Keratinocyte (primary cell): ENCODE results near the gene AKAP6. TPM values are rescaled to one million over a fixed set of nuclear protein-coding genes. Genes with fewer than 3 reads are reported as not detected.

ENCODE experiments used
- DNase-seq: peaks from one replicate; pipeline ENCODE4 v3.0.0-alpha.2; 2011; ENCODE audit warnings: low read depth, missing footprints, low spot score
- FAIRE-seq: peaks from 2 replicates; lab custom pipeline; 2011; peaks lifted over from hg19 to GRCh38; lab: Jason Lieb, UNC
- H2AFZ ChIP-seq: 2 replicates; pipeline ENCODE4 v1.6.0; 2012; ENCODE audit warnings: low read length, control low read depth, inconsistent platforms; ENCODE audit not compliant: control insufficient read depth
- H3K27ac ChIP-seq: 2 replicates; pipeline ENCODE4 v1.5.1; 2011; ENCODE audit warnings: low read length; ENCODE audit not compliant: control insufficient read depth, insufficient read depth
- H3K27me3 ChIP-seq: 3 replicates; pipeline ENCODE4 v1.6.0; 2011; ENCODE audit warnings: low read length; ENCODE audit not compliant: control insufficient read depth, insufficient read depth; ENCODE audit errors: extremely low read depth
- H3K36me3 ChIP-seq, 2 experiments: 2 replicates in 1 of 2; 3 replicates in 1 of 2; pipeline ENCODE4 v1.5.1; 2011; ENCODE audit warnings: low read length in 2 of 2, mild to moderate bottlenecking in 1 of 2; ENCODE audit not compliant: control insufficient read depth in 2 of 2, insufficient read depth in 2 of 2; ENCODE audit errors: extremely low read depth in 1 of 2
- H3K4me1 ChIP-seq: 3 replicates; pipeline ENCODE4 v1.5.1; 2011; ENCODE audit warnings: low read length; ENCODE audit not compliant: control insufficient read depth, insufficient read depth; ENCODE audit errors: extremely low read depth
- H3K4me2 ChIP-seq: 3 replicates; pipeline ENCODE4 v1.6.0; 2011; ENCODE audit warnings: low read depth, low read length; ENCODE audit not compliant: control insufficient read depth, insufficient read depth; ENCODE audit errors: extremely low read depth
- H3K4me3 ChIP-seq, 3 experiments: fragments of 200-600 bp in 1 of 3; sonication (generic) in 1 of 3; 2 replicates in 2 of 3; 3 replicates in 1 of 3; pipeline ENCODE4 v1.5.1; 2011 to 2016; ENCODE audit warnings: low read length in 3 of 3, mild to moderate bottlenecking in 3 of 3, control low read depth in 2 of 3, inconsistent platforms in 1 of 3, low read depth in 1 of 3, mixed read lengths in 1 of 3, mixed run types in 1 of 3, moderate library complexity in 1 of 3; ENCODE audit not compliant: control insufficient read depth in 2 of 3, insufficient read depth in 2 of 3; ENCODE audit errors: extremely low read depth in 1 of 3
- H3K79me2 ChIP-seq: 2 replicates; pipeline ENCODE4 v1.6.0; 2012; ENCODE audit warnings: low read length; ENCODE audit not compliant: control insufficient read depth, insufficient read depth
- H3K9ac ChIP-seq: 3 replicates; pipeline ENCODE4 v1.6.0; 2011; ENCODE audit warnings: low read length; ENCODE audit not compliant: control insufficient read depth, insufficient read depth; ENCODE audit errors: extremely low read depth
- H3K9me1 ChIP-seq: 3 replicates; pipeline ENCODE4 v1.6.0; 2011; ENCODE audit warnings: low read length; ENCODE audit not compliant: control insufficient read depth, insufficient read depth; ENCODE audit errors: extremely low read depth
- H3K9me3 ChIP-seq: 2 replicates; pipeline ENCODE4 v1.5.1; 2012; ENCODE audit warnings: low read depth, low read length; ENCODE audit not compliant: control insufficient read depth
- H4K20me1 ChIP-seq: 3 replicates; pipeline ENCODE4 v1.6.0; 2011; ENCODE audit warnings: low read length; ENCODE audit not compliant: control insufficient read depth, insufficient read depth; ENCODE audit errors: extremely low read depth
- EZH2 ChIP-seq: IDR thresholded peaks from one replicate; pipeline ENCODE4 v1.6.1; 2012; ENCODE audit warnings: inconsistent platforms, mild to moderate bottlenecking, low read length, moderate library complexity
- dilution Hi-C: fragments of 300-500 bp; cut with MboI; formaldehyde crosslinking; loops from one replicate; pipeline ENCODE4 v1.7.0; 2020; ENCODE audit warnings: low sequenced_read_pairs; ENCODE audit not compliant: extremely low pct_ligation_motif_present
- polyA plus RNA-seq, 5 experiments: library from polyadenylated mRNA; depleted of rRNA in 3 of 5; stranded (reverse) in 3 of 5; stranded (forward) in 1 of 5; unstranded in 1 of 5; fragments of >200 nt; gene quantifications; 1 replicate in 1 of 5; 2 replicates in 3 of 5; 3 replicates in 1 of 5; pipeline versions ENCODE4 v1.2.1 to v1.2.3, GENCODE V29; 2011 to 2012; ENCODE audit warnings: missing spikeins in 2 of 5, low read depth in 1 of 5, low replicate concordance in 1 of 5
- TF ChIP-seq, protein P1 (sequence below), 3 experiments: IDR thresholded peaks in 1 of 3; conservative IDR thresholded peaks in 1 of 3; optimal IDR thresholded peaks in 1 of 3; 2 replicates in 2 of 3; 3 replicates in 1 of 3; pipeline versions ENCODE3 to v1.5.1; 2011; ENCODE audit warnings: low read length in 3 of 3, mild to moderate bottlenecking in 3 of 3, moderate library complexity in 2 of 3, control low read depth in 1 of 3, inconsistent platforms in 1 of 3; ENCODE audit not compliant: insufficient read depth in 2 of 3; ENCODE audit errors: extremely low read depth in 1 of 3

AKAP6 gene
- polyA plus RNA-seq, 1 donor (not counting 4 experiments of a cell fraction or from before 2014, with no cell fraction given), result 2.0 TPM

DNA sequence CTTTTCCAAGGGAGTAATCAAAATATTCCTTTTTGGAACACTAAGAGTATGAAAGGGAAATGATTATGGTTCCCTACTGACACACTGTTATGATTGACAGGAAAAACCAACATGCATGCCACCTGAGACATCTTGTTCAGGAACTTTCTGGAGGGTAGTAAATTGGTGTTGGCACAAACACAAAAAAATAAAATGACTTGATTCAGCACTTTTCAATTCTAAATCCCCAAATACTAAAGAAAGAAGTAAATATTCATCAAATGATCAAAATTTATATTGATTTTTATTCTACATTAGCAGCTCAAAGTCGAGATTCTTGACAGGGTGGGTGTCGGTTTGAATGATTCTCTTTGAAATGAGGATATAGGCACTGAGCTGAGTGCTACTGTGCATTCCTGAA is 338.2 kb downstream of the AKAP6 start:
- H3K9me1 ChIP-seq, result no peaks in the 10 kb centered on the region
- H3K9me3 ChIP-seq, result no peaks in the 10 kb centered on the region
- H3K36me3 ChIP-seq, result no peaks in the 10 kb centered on the region
- no peak overlapping the region for H2AFZ ChIP-seq
- FAIRE-seq, result no peak
- no peak overlapping the region for H3K4me2 ChIP-seq
- H3K27me3 ChIP-seq, result no peaks in the 10 kb centered on the region
- TF ChIP-seq EZH2, result no peak
- TF ChIP-seq, protein P1, sequence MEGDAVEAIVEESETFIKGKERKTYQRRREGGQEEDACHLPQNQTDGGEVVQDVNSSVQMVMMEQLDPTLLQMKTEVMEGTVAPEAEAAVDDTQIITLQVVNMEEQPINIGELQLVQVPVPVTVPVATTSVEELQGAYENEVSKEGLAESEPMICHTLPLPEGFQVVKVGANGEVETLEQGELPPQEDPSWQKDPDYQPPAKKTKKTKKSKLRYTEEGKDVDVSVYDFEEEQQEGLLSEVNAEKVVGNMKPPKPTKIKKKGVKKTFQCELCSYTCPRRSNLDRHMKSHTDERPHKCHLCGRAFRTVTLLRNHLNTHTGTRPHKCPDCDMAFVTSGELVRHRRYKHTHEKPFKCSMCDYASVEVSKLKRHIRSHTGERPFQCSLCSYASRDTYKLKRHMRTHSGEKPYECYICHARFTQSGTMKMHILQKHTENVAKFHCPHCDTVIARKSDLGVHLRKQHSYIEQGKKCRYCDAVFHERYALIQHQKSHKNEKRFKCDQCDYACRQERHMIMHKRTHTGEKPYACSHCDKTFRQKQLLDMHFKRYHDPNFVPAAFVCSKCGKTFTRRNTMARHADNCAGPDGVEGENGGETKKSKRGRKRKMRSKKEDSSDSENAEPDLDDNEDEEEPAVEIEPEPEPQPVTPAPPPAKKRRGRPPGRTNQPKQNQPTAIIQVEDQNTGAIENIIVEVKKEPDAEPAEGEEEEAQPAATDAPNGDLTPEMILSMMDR (optimal IDR thresholded peaks at IDR 0.05 in 1 of 3, IDR thresholded peaks at IDR 0.05 in 1 of 3, conservative IDR thresholded peaks at IDR 0.05 in 1 of 3; ENCODE audit: extremely low read depth in 1 of 3, insufficient read depth in 2 of 3, low read length in 3 of 3), result no peak
- no peak for DNase-seq
- H3K4me1 ChIP-seq, result no peaks in the 10 kb centered on the region
- no peak overlapping the region for H3K27ac ChIP-seq
- H3K79me2 ChIP-seq, result no peaks in the 10 kb centered on the region
- dilution Hi-C loops, result no loop called here
- no peaks in the 10 kb centered on the region for H4K20me1 ChIP-seq
- H3K9ac ChIP-seq, result no peak overlapping the region
- no peak overlapping the region for H3K4me3 ChIP-seq

DNA sequence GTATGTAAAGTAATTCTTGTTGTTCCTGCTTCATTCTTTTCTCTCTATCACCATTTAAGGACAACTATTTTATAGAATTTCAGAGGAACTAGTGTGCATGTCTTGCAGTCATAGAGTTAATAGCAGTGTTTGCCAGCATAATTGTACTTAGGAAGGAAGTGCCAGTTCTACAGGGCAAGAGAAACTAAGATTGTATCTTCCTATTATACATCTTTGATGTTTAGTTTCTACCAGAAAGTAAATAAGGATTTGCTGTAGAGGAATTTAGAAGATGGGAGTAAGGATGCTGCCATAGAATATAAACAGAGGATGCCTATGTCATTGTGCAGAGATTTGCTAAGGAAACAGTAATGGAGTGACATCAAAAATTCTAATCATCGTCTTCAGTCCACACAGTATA is 338.7 kb downstream of the AKAP6 start:
- H3K4me1 ChIP-seq, result no peaks in the 10 kb centered on the region
- H3K79me2 ChIP-seq, result no peaks in the 10 kb centered on the region
- H3K9ac ChIP-seq, result no peak overlapping the region
- no peaks in the 10 kb centered on the region for H3K9me3 ChIP-seq
- no peaks in the 10 kb centered on the region for H3K36me3 ChIP-seq
- H3K9me1 ChIP-seq, result no peaks in the 10 kb centered on the region
- dilution Hi-C loops, result no loop called here
- no peak overlapping the region for H3K27ac ChIP-seq
- no peak for TF ChIP-seq EZH2
- TF ChIP-seq, protein P1 (optimal IDR thresholded peaks at IDR 0.05 in 1 of 3, IDR thresholded peaks at IDR 0.05 in 1 of 3, conservative IDR thresholded peaks at IDR 0.05 in 1 of 3; ENCODE audit: extremely low read depth in 1 of 3, insufficient read depth in 2 of 3, low read length in 3 of 3), result no peak
- no peak overlapping the region for H2AFZ ChIP-seq
- DNase-seq, result no peak
- no peak overlapping the region for H3K4me3 ChIP-seq
- H3K27me3 ChIP-seq, result no peaks in the 10 kb centered on the region
- H3K4me2 ChIP-seq, result no peak overlapping the region
- no peak for FAIRE-seq
- no peaks in the 10 kb centered on the region for H4K20me1 ChIP-seq
